Measurements from ENCODE around the gene NFKBIL1. TPM values are rescaled to one million over a fixed set of nuclear protein-coding genes. Genes with fewer than 3 reads are reported as not detected.

The NFKBIL1 gene
- total RNA-seq, 2 experiments from 2014 or later: 11.3 to 13.0 TPM

GRCh38 chr6:31540640-31541039 lies 6.8 kb upstream of the NFKBIL1 start:
- Mint-ChIP-seq H3K4me1 (ENCODE audit: low read depth) (peaks cover 43% of the 10 kb centered on the region), H3K9me3 (no peaks in the 10 kb centered on the region), H3K27me3 (no peaks in the 10 kb centered on the region), H3K4me3 (peak overlapping the region; percentile 81), H3K36me3 (ENCODE audit: low read depth) (peaks cover 53% of the 10 kb centered on the region), H3K27ac (peak overlapping the region; percentile 95)
- POLR2A ChIA-PET: interaction anchor here (0.8 to 6.0 kb wide), 24 partner anchors 9 to 1313 kb away, joined by 3 to 97 read pairs (median 6); partner anchors contain the start of genes C6orf47, DXO, GPANK1 and LSM2
- ATAC-seq: no peak
- intact Hi-C loops (cut with micrococcal nuclease): loop anchor here (2.0 to 10.0 kb wide), 3 partner anchors 48 to 194 kb away; partner anchors contain the start of genes C6orf47, CLIC1, CSNK2B and GPANK1
- TF ChIP-seq, protein P1, sequence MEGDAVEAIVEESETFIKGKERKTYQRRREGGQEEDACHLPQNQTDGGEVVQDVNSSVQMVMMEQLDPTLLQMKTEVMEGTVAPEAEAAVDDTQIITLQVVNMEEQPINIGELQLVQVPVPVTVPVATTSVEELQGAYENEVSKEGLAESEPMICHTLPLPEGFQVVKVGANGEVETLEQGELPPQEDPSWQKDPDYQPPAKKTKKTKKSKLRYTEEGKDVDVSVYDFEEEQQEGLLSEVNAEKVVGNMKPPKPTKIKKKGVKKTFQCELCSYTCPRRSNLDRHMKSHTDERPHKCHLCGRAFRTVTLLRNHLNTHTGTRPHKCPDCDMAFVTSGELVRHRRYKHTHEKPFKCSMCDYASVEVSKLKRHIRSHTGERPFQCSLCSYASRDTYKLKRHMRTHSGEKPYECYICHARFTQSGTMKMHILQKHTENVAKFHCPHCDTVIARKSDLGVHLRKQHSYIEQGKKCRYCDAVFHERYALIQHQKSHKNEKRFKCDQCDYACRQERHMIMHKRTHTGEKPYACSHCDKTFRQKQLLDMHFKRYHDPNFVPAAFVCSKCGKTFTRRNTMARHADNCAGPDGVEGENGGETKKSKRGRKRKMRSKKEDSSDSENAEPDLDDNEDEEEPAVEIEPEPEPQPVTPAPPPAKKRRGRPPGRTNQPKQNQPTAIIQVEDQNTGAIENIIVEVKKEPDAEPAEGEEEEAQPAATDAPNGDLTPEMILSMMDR (IDR thresholded peaks at IDR 0.05): no peak
- CTCF ChIA-PET: interaction anchor here (1.2 to 56.2 kb wide), 6 partner anchors 10 to 82 kb away, joined by 5 to 2542 read pairs (median 12); partner anchors contain the start of genes LST1, LTB, NCR3 and TNF
- no peak for DNase-seq

DNA sequence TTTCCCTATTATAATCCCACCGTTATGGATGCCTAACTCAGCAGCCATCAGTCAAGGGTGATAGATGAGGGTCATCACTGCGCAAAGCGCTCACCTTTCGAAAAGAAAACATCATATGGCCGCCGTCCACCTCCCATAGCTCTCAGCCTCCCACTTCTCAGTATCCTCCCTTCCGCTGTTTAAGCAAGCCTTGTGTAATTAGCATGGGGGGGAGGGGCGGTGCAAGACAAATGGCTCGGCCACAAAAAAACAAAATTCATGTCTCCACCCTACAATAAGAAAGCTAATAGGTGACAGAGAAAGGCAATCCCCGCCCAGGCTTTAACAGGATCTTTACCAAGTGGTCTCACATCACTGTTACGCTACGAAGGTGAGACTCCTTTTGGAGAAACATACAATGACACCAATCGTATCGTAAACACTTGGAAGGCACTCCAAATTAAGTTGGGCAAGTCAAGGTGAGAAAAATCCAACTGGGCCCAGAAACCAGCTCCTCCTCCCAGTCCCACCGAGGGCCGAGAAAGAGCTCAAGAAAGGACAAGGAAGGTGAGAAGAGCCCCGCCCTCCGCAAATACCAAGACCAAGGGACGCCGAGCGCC lies 6.2 kb upstream of the NFKBIL1 start:
- intact Hi-C loops (cut with micrococcal nuclease): loop anchor here (2.0 to 10.0 kb wide), 3 partner anchors 48 to 194 kb away; partner anchors contain the start of genes C6orf47, CLIC1, CSNK2B and GPANK1
- no peaks in the 10 kb centered on the region for H3K27me3 Mint-ChIP-seq
- no peaks in the 10 kb centered on the region for H3K9me3 Mint-ChIP-seq
- H3K27ac Mint-ChIP-seq: peak overlapping the region; percentile 95
- peaks cover 43% of the 10 kb centered on the region for H3K4me1 Mint-ChIP-seq (ENCODE audit: low read depth)
- ATAC-seq (peak; percentile 29), DNase-seq (peak; percentile 81)
- H3K36me3 Mint-ChIP-seq (ENCODE audit: low read depth): peaks cover 48% of the 10 kb centered on the region
- ChIA-PET CTCF (interaction anchor here (1.0 to 56.2 kb wide), 8 partner anchors 9 to 141 kb away, joined by 5 to 2542 read pairs (median 6); partner anchors contain the start of genes LST1, LTB, NCR3 and TNF), POLR2A (interaction anchor here (0.6 to 6.0 kb wide), 47 partner anchors 10 to 1312 kb away, joined by 3 to 97 read pairs (median 4); partner anchors contain the start of genes AIF1, C6orf47, CSNK2B and DXO)
- TF ChIP-seq, protein P1 (IDR thresholded peaks at IDR 0.05): no peak
- H3K4me3 Mint-ChIP-seq: peak overlapping the region; percentile 81

- ChIA-PET POLR2A (interaction anchor here (0.6 to 6.0 kb wide), 51 partner anchors 10 to 1311 kb away, joined by 3 to 97 read pairs (median 4); partner anchors contain the start of genes AIF1, C6orf47, CSNK2B and DXO), CTCF (interaction anchor here (1.0 to 56.2 kb wide), 10 partner anchors 9 to 142 kb away, joined by 5 to 2542 read pairs (median 6); partner anchors contain the start of genes LST1, LTB, NCR3 and TNF)
- TF ChIP-seq, protein P1 (IDR thresholded peaks at IDR 0.05): no peak
- peak within 1 kb of the TSS; percentile 81 for H3K4me3 Mint-ChIP-seq
- ATAC-seq (peak; percentile 79), DNase-seq (peak; percentile 95)
- peaks cover 40% of the 10 kb centered on the region for H3K36me3 Mint-ChIP-seq (ENCODE audit: low read depth)
- intact Hi-C loops (cut with micrococcal nuclease): loop anchor here (2.0 to 10.0 kb wide), 3 partner anchors 49 to 193 kb away; partner anchors contain the start of genes C6orf47, CLIC1, CSNK2B and GPANK1
- peak within 1 kb of the TSS; percentile 95 for H3K27ac Mint-ChIP-seq
- peaks cover 43% of the 10 kb centered on the region for H3K4me1 Mint-ChIP-seq (ENCODE audit: low read depth)
- no peaks in the 10 kb centered on the region for H3K27me3 Mint-ChIP-seq
- H3K9me3 Mint-ChIP-seq: no peaks in the 10 kb centered on the region
Observed at GRCh38 chr6:31541658-31542521, 5.5 kb upstream of the NFKBIL1 start, which contains the start of gene DDX39B. Gene DDX39B (minus strand): TSS chr6:31542003. CDS start chr6:31540532, 1,471 bp downstream.

DNA sequence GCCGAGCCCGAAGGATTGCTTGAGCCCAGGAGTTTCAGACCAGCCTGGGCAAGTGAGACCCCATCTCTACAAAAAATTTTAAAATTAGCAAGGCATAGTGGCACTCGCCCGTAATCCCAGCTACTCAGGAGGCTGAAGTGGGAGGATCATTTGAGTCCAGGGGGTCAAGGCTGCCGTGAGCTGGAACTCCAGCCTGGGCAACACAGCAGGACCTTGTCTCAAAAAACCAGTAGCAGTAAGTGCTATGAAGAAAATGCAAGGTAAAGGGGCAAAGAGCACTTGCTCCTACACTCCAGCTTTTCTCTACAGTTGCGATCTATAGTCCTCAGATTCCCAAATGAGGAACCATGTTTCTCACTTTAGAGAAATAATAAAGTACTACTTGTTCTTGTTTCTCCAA lies 3.8 kb upstream of the NFKBIL1 start:
- POLR2A ChIA-PET: interaction anchor here (0.6 to 6.0 kb wide), 6 partner anchors 9 to 121 kb away, joined by 3 to 97 read pairs (median 4); partner anchors contain the start of genes GPANK1, LTB and TNF
- Mint-ChIP-seq H3K27ac (no peak overlapping the region), H3K27me3 (no peaks in the 10 kb centered on the region), H3K4me3 (peak overlapping the region; percentile 81), H3K9me3 (no peaks in the 10 kb centered on the region), H3K36me3 (ENCODE audit: low read depth) (peaks cover 31% of the 10 kb centered on the region), H3K4me1 (ENCODE audit: low read depth) (peaks cover 41% of the 10 kb centered on the region)
- DNase-seq (no peak), ATAC-seq (no peak)
- TF ChIP-seq, protein P1 (IDR thresholded peaks at IDR 0.05): no peak
- CTCF ChIA-PET: interaction anchor here (1.0 to 56.2 kb wide), 5 partner anchors 7 to 51 kb away, joined by 3 to 2542 read pairs (median 8); partner anchors contain the start of genes LST1, LTB, NCR3 and TNF
- intact Hi-C loops (cut with micrococcal nuclease): loop anchor here (10.0 kb wide), 2 partner anchors 121 to 191 kb away; partner anchors contain the start of genes C6orf47, CLIC1, CSNK2B and GPANK1

Measured in activated CD8-positive, alpha-beta T cell treated with anti-CD3 and anti-CD28 coated beads for 36 hours (primary cell).